Large intestine (tissue), 3 donors: Measurements from ENCODE around the gene PLPPR5. TPM values are rescaled to one million over a fixed set of nuclear protein-coding genes. Genes with fewer than 3 reads are reported as not detected.

Experiments used
- DNase-seq, 2 donors: peaks; one replicate each; pipeline versions ENCODE4 v3.0.0 to v3.0.0-alpha.2; 2013
- H3K27ac ChIP-seq: one replicate; pipeline ENCODE4 v1.5.1; 2013; ENCODE audit warnings: low read length
- H3K27me3 ChIP-seq: 2 replicates; pipeline ENCODE4 v1.6.1; 2013; ENCODE audit warnings: low read length; ENCODE audit not compliant: control insufficient read depth, insufficient read depth
- H3K36me3 ChIP-seq: 2 replicates; pipeline ENCODE4 v1.6.1; 2013; ENCODE audit warnings: low read length; ENCODE audit not compliant: control insufficient read depth, insufficient read depth
- H3K4me1 ChIP-seq: one replicate; pipeline ENCODE4 v1.6.1; 2013; ENCODE audit warnings: low read length; ENCODE audit not compliant: control insufficient read depth, insufficient read depth
- H3K4me3 ChIP-seq: one replicate; pipeline ENCODE4 v1.5.1; 2013; ENCODE audit warnings: low read length
- H3K9me3 ChIP-seq: one replicate; pipeline ENCODE4 v1.6.1; 2013; ENCODE audit warnings: mild to moderate bottlenecking, low read depth, low read length, moderate library complexity; ENCODE audit not compliant: control insufficient read depth
- WGBS: methylation state at CpG from one replicate; pipeline ENCODE4 v1.1.5; 2013; ENCODE audit warnings: low lambda C conversion rate; ENCODE audit not compliant: insufficient coverage; 5-methylcytosine and 5-hydroxymethylcytosine counted together
- polyA plus RNA-seq: library from polyadenylated mRNA; unstranded; fragments of 120-200 nt; gene quantifications from one replicate; pipeline ENCODE4 v1.2.1, GENCODE V29; 2013

The PLPPR5 gene
- polyA plus RNA-seq, 1 donor, result 3.1 TPM

DNA sequence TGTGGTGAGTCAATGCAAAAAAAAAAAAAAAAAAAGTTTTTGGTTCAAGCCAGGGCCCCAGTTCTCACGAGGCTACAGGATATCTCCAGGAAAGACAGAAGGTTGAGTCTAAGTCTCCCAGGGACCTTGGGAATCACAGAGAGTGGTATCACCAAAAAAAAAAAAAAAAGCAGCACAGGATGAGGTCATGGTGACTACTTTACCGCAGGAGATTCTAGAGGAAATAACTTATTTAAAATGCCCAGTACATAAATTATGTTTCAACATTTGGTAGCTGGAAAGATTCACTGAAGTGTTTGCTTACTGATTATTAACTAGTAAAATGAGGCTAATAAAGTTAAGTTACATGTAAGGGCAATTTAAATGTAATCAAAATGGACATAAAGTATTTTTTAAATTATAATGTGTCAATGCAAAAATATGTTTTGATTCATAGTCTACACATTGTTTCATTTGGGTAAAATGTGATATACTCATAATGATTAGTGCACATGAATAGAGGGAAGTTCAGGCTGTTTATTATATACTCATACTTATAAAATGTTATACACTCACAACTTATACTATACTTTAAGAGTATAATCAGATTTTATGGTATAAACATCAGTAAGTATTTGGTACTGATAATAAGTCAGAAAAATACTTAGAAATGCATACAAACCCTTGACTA, 84.1 kb downstream of the PLPPR5 start:
- H3K36me3 ChIP-seq, result no peaks in the 10 kb centered on the region
- H3K9me3 ChIP-seq, result no peaks in the 10 kb centered on the region
- WGBS, result 67% methylated on average over 1 of the region's 2 CpGs
- H3K27ac ChIP-seq, result no peak overlapping the region
- no peak for DNase-seq
- H3K27me3 ChIP-seq, result no peaks in the 10 kb centered on the region
- no peak overlapping the region for H3K4me3 ChIP-seq
- no peaks in the 10 kb centered on the region for H3K4me1 ChIP-seq

GRCh38 chr1:98919652-98920051, 85.0 kb downstream of the PLPPR5 start:
- no peak for DNase-seq
- WGBS, result 100% methylated on average over 1 of the region's 2 CpGs
- Histone ChIP-seq H3K4me1 (no peaks in the 10 kb centered on the region), H3K9me3 (no peaks in the 10 kb centered on the region), H3K36me3 (no peaks in the 10 kb centered on the region), H3K27ac (no peak overlapping the region), H3K27me3 (no peaks in the 10 kb centered on the region), H3K4me3 (no peak overlapping the region)

- H3K36me3 ChIP-seq, result no peaks in the 10 kb centered on the region
- DNase-seq, result no peak
- no peaks in the 10 kb centered on the region for H3K4me1 ChIP-seq
- no peaks in the 10 kb centered on the region for H3K9me3 ChIP-seq
- no peaks in the 10 kb centered on the region for H3K27me3 ChIP-seq
- H3K27ac ChIP-seq, result no peak overlapping the region
- WGBS, result no CpG with 5 or more reads among the region's 1 CpG
- no peak overlapping the region for H3K4me3 ChIP-seq
These were observed 85.5 kb downstream of the PLPPR5 start for GRCh38 chr1:98919211-98919610.

DNA sequence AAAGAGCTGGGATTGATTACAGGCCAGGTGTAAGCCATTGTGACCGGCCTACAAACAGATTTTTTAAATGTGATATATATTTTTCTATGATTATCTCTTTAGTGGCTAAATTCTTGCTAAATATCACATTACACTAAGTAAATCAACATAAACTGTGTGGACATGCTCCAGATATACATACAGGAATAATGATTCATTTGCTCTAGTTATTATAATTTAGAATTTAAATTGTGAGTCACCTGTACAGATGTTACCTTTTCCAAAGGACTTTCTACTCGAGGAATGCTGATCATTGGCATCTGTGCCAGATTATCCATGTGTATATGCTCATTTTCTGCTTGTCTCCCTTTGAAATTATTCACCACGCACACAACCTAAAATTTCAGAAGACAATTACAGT, 90.1 kb downstream of the PLPPR5 start:
- H3K27me3 ChIP-seq, result no peaks in the 10 kb centered on the region
- 100% methylated on average over 2 of the region's 3 CpGs for WGBS
- H3K9me3 ChIP-seq, result no peaks in the 10 kb centered on the region
- no peak for DNase-seq
- H3K36me3 ChIP-seq, result no peaks in the 10 kb centered on the region
- H3K4me1 ChIP-seq, result no peaks in the 10 kb centered on the region
- no peak overlapping the region for H3K27ac ChIP-seq
- no peak overlapping the region for H3K4me3 ChIP-seq

- Histone ChIP-seq H3K9me3 (no peaks in the 10 kb centered on the region), H3K4me3 (no peak overlapping the region), H3K27me3 (no peaks in the 10 kb centered on the region), H3K36me3 (no peaks in the 10 kb centered on the region), H3K27ac (no peak overlapping the region), H3K4me1 (no peaks in the 10 kb centered on the region)
- WGBS, result no CpG with 5 or more reads among the region's 2 CpGs
- no peak for DNase-seq
These were observed 93.8 kb downstream of the PLPPR5 start for GRCh38 chr1:98910827-98911226.

DNA sequence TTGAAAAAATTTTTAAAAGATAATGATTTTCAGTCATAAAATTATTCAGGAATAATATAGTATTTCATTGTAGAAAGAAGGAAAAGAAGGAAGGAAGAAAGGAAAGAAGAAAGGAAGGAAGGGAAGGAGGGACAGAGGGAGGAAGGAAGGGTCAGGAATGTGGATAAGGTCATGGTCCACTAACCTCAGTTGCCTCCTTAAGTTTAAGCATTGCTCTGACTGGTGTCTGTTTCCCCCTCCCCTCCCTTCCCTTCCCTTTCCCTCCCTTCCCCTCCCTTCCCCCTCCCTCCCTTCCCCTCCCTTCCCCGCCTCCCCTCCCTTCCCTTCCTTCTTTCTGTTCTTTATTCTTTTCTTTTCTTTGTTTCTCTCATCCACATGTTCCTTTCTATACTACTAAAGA, 95.7 kb downstream of the PLPPR5 start:
- no CpG with 5 or more reads among the region's 1 CpG for WGBS
- no peaks in the 10 kb centered on the region for H3K4me1 ChIP-seq

GRCh38 chr1:98906809-98907208, 97.9 kb downstream of the PLPPR5 start:
- Histone ChIP-seq H3K9me3 (no peaks in the 10 kb centered on the region), H3K4me1 (no peaks in the 10 kb centered on the region), H3K27ac (no peak overlapping the region), H3K36me3 (no peaks in the 10 kb centered on the region), H3K4me3 (no peak overlapping the region), H3K27me3 (no peaks in the 10 kb centered on the region)
- WGBS, result 80% methylated on average over 2 of the region's 2 CpGs
- DNase-seq, result no peak

More for the DNA sequence above, 95.7 kb downstream of the PLPPR5 start:
- no peaks in the 10 kb centered on the region for H3K36me3 ChIP-seq
- no peak overlapping the region for H3K4me3 ChIP-seq
- H3K27ac ChIP-seq, result no peak overlapping the region
- H3K27me3 ChIP-seq, result no peaks in the 10 kb centered on the region
- no peaks in the 10 kb centered on the region for H3K9me3 ChIP-seq
- DNase-seq, result no peak

DNA sequence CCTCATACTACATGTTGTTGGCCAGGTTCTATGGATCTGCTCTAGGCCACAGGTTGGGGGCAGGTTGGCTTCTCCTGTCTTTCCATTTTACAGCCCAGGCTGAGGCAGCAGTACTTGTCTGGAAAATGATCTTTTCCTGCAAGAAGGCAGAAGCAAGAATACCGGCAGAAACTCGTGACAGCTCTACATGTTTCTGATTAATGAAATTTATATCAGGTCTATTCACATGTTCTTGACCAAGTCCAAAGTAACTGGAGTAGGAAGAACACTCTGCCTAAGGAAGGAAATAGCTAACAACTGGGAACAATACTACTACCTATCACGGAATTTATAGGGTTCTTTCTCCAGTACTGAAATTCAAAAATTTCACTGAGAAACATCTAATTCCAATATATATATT, 98.3 kb downstream of the PLPPR5 start:
- H3K9me3 ChIP-seq, result no peaks in the 10 kb centered on the region
- H3K4me3 ChIP-seq, result no peak overlapping the region
- DNase-seq, result no peak
- H3K27ac ChIP-seq, result no peak overlapping the region
- WGBS, result 91% methylated on average over 1 of the region's 3 CpGs
- no peaks in the 10 kb centered on the region for H3K27me3 ChIP-seq
- H3K36me3 ChIP-seq, result no peaks in the 10 kb centered on the region
- H3K4me1 ChIP-seq, result no peaks in the 10 kb centered on the region

GRCh38 chr1:98904684-98905083, 100.0 kb downstream of the PLPPR5 start:
- DNase-seq, result no peak
- Histone ChIP-seq H3K4me1 (no peaks in the 10 kb centered on the region), H3K36me3 (no peaks in the 10 kb centered on the region), H3K27me3 (no peaks in the 10 kb centered on the region), H3K9me3 (no peaks in the 10 kb centered on the region), H3K4me3 (no peak overlapping the region), H3K27ac (no peak overlapping the region)
- WGBS, result 90% methylated on average over 2 of the region's 4 CpGs

- no peak for DNase-seq
- Histone ChIP-seq H3K9me3 (no peaks in the 10 kb centered on the region), H3K4me3 (no peak overlapping the region), H3K27me3 (no peaks in the 10 kb centered on the region), H3K4me1 (no peaks in the 10 kb centered on the region), H3K27ac (no peak overlapping the region), H3K36me3 (no peaks in the 10 kb centered on the region)
- no CpG with 5 or more reads among the region's 1 CpG for WGBS
These were observed 100.9 kb downstream of the PLPPR5 start for GRCh38 chr1:98903726-98904125.

- H3K27me3 ChIP-seq, result no peaks in the 10 kb centered on the region
- no peak for DNase-seq
- H3K36me3 ChIP-seq, result no peaks in the 10 kb centered on the region
- no peaks in the 10 kb centered on the region for H3K4me1 ChIP-seq
- H3K4me3 ChIP-seq, result no peak overlapping the region
- H3K27ac ChIP-seq, result no peak overlapping the region
- H3K9me3 ChIP-seq, result no peaks in the 10 kb centered on the region
- WGBS, result no CpG with 5 or more reads among the region's 2 CpGs
These were observed 101.4 kb downstream of the PLPPR5 start for GRCh38 chr1:98903261-98903660.
